ENCODE measurements around the gene DTNBP1.

Gene DTNBP1

GRCh38 chr6:15616261-15616660, 46.6 kb downstream of the DTNBP1 start:
- H3K9me3 ChIP-seq = no peaks in the 10 kb centered on the region
- no peak overlapping the region for H3K27ac ChIP-seq
- no peak for TF ChIP-seq CTCF (IDR thresholded peaks at IDR 0.05)
- H3K27me3 ChIP-seq = no peaks in the 10 kb centered on the region
- peaks cover 7 to 8% of the 10 kb centered on the region in 2 experiments for H3K4me1 ChIP-seq (ENCODE audit: control insufficient read depth in 1 of 2, insufficient read depth in 1 of 2, low read depth in 1 of 2, low read length in 1 of 2)
- no peak overlapping the region for H3K4me3 ChIP-seq (ENCODE audit: low read depth in 1 of 2, low read length in 1 of 2)
- H3K36me3 ChIP-seq = peaks cover 11% of the 10 kb centered on the region

- no peak for TF ChIP-seq CTCF (IDR thresholded peaks at IDR 0.05)
- H3K9me3 ChIP-seq = no peaks in the 10 kb centered on the region
- H3K4me1 ChIP-seq (ENCODE audit: control insufficient read depth in 1 of 2, insufficient read depth in 1 of 2, low read depth in 1 of 2, low read length in 1 of 2) = peaks cover 6% of the 10 kb centered on the region in 2 experiments
- H3K27me3 ChIP-seq = no peaks in the 10 kb centered on the region
- H3K27ac ChIP-seq = no peak overlapping the region
- H3K4me3 ChIP-seq (ENCODE audit: low read depth in 1 of 2, low read length in 1 of 2) = no peak overlapping the region
- H3K36me3 ChIP-seq = peaks cover 11% of the 10 kb centered on the region
Observed at GRCh38 chr6:15615802-15616201, 47.0 kb downstream of the DTNBP1 start.

GRCh38 chr6:15614277-15614676, 48.6 kb downstream of the DTNBP1 start:
- no peak for TF ChIP-seq CTCF (IDR thresholded peaks at IDR 0.05)
- Histone ChIP-seq H3K4me1 (ENCODE audit: control insufficient read depth in 1 of 2, insufficient read depth in 1 of 2, low read depth in 1 of 2, low read length in 1 of 2) (peaks cover 6% of the 10 kb centered on the region in 2 experiments), H3K36me3 (peaks cover 19% of the 10 kb centered on the region), H3K27ac (no peak overlapping the region), H3K27me3 (no peaks in the 10 kb centered on the region), H3K9me3 (no peaks in the 10 kb centered on the region), H3K4me3 (ENCODE audit: low read depth in 1 of 2, low read length in 1 of 2) (no peak overlapping the region)

- no peak overlapping the region for H3K27ac ChIP-seq
- TF ChIP-seq CTCF (IDR thresholded peaks at IDR 0.05) = no peak
- H3K4me1 ChIP-seq (ENCODE audit: control insufficient read depth in 1 of 2, insufficient read depth in 1 of 2, low read depth in 1 of 2, low read length in 1 of 2) = peaks cover 6% of the 10 kb centered on the region in 2 experiments
- no peaks in the 10 kb centered on the region for H3K9me3 ChIP-seq
- H3K36me3 ChIP-seq = peaks cover 8% of the 10 kb centered on the region
- no peaks in the 10 kb centered on the region for H3K27me3 ChIP-seq
- no peak overlapping the region for H3K4me3 ChIP-seq (ENCODE audit: low read depth in 1 of 2, low read length in 1 of 2)
Observed at GRCh38 chr6:15608396-15608795, 54.4 kb downstream of the DTNBP1 start.

GRCh38 chr6:15607603-15608002, 55.2 kb downstream of the DTNBP1 start:
- H3K27me3 ChIP-seq = no peaks in the 10 kb centered on the region
- H3K9me3 ChIP-seq = no peaks in the 10 kb centered on the region
- peaks cover 8% of the 10 kb centered on the region for H3K36me3 ChIP-seq
- H3K4me1 ChIP-seq (ENCODE audit: control insufficient read depth in 1 of 2, insufficient read depth in 1 of 2, low read depth in 1 of 2, low read length in 1 of 2) = peaks cover 3 to 4% of the 10 kb centered on the region in 2 experiments
- no peak overlapping the region for H3K4me3 ChIP-seq (ENCODE audit: low read depth in 1 of 2, low read length in 1 of 2)
- no peak overlapping the region for H3K27ac ChIP-seq
- TF ChIP-seq CTCF (IDR thresholded peaks at IDR 0.05) = no peak

- H3K36me3 ChIP-seq = peaks cover 8% of the 10 kb centered on the region
- no peak for TF ChIP-seq CTCF (IDR thresholded peaks at IDR 0.05)
Observed at GRCh38 chr6:15606347-15606746, 56.5 kb downstream of the DTNBP1 start.

More at GRCh38 chr6:15606347-15606746, 56.5 kb downstream of the DTNBP1 start:
- H3K4me1 ChIP-seq (ENCODE audit: control insufficient read depth in 1 of 2, insufficient read depth in 1 of 2, low read depth in 1 of 2, low read length in 1 of 2) = no peaks in the 10 kb centered on the region
- H3K27me3 ChIP-seq = no peaks in the 10 kb centered on the region
- no peak overlapping the region for H3K4me3 ChIP-seq (ENCODE audit: low read depth in 1 of 2, low read length in 1 of 2)
- no peak overlapping the region for H3K27ac ChIP-seq
- no peaks in the 10 kb centered on the region for H3K9me3 ChIP-seq
